ENCODE measurements around the gene MAEA. TPM values are rescaled to one million over a fixed set of nuclear protein-coding genes. Genes with fewer than 3 reads are reported as not detected.

MAEA gene
- 10 to 100 TPM; 84.5 to 90.2 (median 88.5) TPM for polyA plus RNA-seq (ENCODE audit: insufficient read length in 3 of 3)
- long read RNA-seq, donor 1, transcript MAEA-202 (9 exons, 2,222 nt): major isoform, 28 of 38 reads
- long read RNA-seq, donor 1, partial matches to known transcripts: 0 of 38 reads
- long read RNA-seq, donor 1, other reads (novel, unspliced or antisense): 0 of 38 reads
- long read RNA-seq, donor 2, transcript MAEA-215 (5 exons, 2,426 nt): minor isoform, 6 of 57 reads
- long read RNA-seq, donor 2, transcript MAEA-202 (9 exons, 2,222 nt): major isoform, 51 of 57 reads
- long read RNA-seq, donor 2, partial matches to known transcripts: 0 of 57 reads
- long read RNA-seq, donor 2, other reads (novel, unspliced or antisense): 0 of 57 reads
- long read RNA-seq, donor 3, transcript MAEA-202 (9 exons, 2,222 nt): major isoform, 22 of 29 reads
- long read RNA-seq, donor 3, partial matches to known transcripts: 0 of 29 reads
- long read RNA-seq, donor 3, other reads (novel, unspliced or antisense): 0 of 29 reads
- long read RNA-seq, donor 4, transcript MAEA-202 (9 exons, 2,222 nt): major isoform, 31 of 37 reads
- long read RNA-seq, donor 4, partial matches to known transcripts: 0 of 37 reads
- long read RNA-seq, donor 4, other reads (novel, unspliced or antisense): 0 of 37 reads
- long read RNA-seq, donor 5, transcript MAEA-202 (9 exons, 2,222 nt): major isoform, 18 of 21 reads
- long read RNA-seq, donor 5, partial matches to known transcripts: 0 of 21 reads
- long read RNA-seq, donor 5, other reads (novel, unspliced or antisense): 0 of 21 reads
- long read RNA-seq, donor 6, transcript MAEA-215 (5 exons, 2,426 nt): minor isoform, 5 of 23 reads
- long read RNA-seq, donor 6, transcript MAEA-202 (9 exons, 2,222 nt): major isoform, 17 of 23 reads
- long read RNA-seq, donor 6, partial matches to known transcripts: 0 of 23 reads
- long read RNA-seq, donor 6, other reads (novel, unspliced or antisense): 0 of 23 reads
- long read RNA-seq, donor 7, transcript MAEA-202 (9 exons, 2,222 nt): major isoform, 33 of 36 reads
- long read RNA-seq, donor 7, partial matches to known transcripts: 0 of 36 reads
- long read RNA-seq, donor 7, other reads (novel, unspliced or antisense): 0 of 36 reads
- long read RNA-seq, donor 8, transcript MAEA-202 (9 exons, 2,222 nt): major isoform, 11 of 40 reads
- long read RNA-seq, donor 8, partial matches to known transcripts: 26 of 40 reads
- long read RNA-seq, donor 8, other reads (novel, unspliced or antisense): 0 of 40 reads
- long read RNA-seq, donor 9, transcript MAEA-202 (9 exons, 2,222 nt): major isoform, 32 of 112 reads
- long read RNA-seq, donor 9, partial matches to known transcripts: 73 of 112 reads
- long read RNA-seq, donor 9, other reads (novel, unspliced or antisense): 0 of 112 reads
- long read RNA-seq, donor 10, transcript MAEA-202 (9 exons, 2,222 nt): major isoform, 16 of 19 reads
- long read RNA-seq, donor 10, partial matches to known transcripts: 0 of 19 reads
- long read RNA-seq, donor 10, other reads (novel, unspliced or antisense): 0 of 19 reads
- long read RNA-seq, donor 11, transcript MAEA-202 (9 exons, 2,222 nt): major isoform, 23 of 25 reads
- long read RNA-seq, donor 11, partial matches to known transcripts: 0 of 25 reads
- long read RNA-seq, donor 11, other reads (novel, unspliced or antisense): 0 of 25 reads
- long read RNA-seq, donor 12, transcript MAEA-202 (9 exons, 2,222 nt): major isoform, 36 of 48 reads
- long read RNA-seq, donor 12, partial matches to known transcripts: 6 of 48 reads
- long read RNA-seq, donor 12, other reads (novel, unspliced or antisense): 0 of 48 reads
- long read RNA-seq, donor 13, transcript MAEA-202 (9 exons, 2,222 nt): major isoform, 13 of 14 reads
- long read RNA-seq, donor 13, partial matches to known transcripts: 0 of 14 reads
- long read RNA-seq, donor 13, other reads (novel, unspliced or antisense): 0 of 14 reads
- long read RNA-seq, donor 14: 0 reads
- long read RNA-seq, donor 15, transcript MAEA-202 (9 exons, 2,222 nt): major isoform, 21 of 24 reads
- long read RNA-seq, donor 15, partial matches to known transcripts: 0 of 24 reads
- long read RNA-seq, donor 15, other reads (novel, unspliced or antisense): 0 of 24 reads
- long read RNA-seq, donor 16, transcript MAEA-202 (9 exons, 2,222 nt): major isoform, 37 of 137 reads
- long read RNA-seq, donor 16, partial matches to known transcripts: 94 of 137 reads
- long read RNA-seq, donor 16, other reads (novel, unspliced or antisense): 0 of 137 reads

DNA sequence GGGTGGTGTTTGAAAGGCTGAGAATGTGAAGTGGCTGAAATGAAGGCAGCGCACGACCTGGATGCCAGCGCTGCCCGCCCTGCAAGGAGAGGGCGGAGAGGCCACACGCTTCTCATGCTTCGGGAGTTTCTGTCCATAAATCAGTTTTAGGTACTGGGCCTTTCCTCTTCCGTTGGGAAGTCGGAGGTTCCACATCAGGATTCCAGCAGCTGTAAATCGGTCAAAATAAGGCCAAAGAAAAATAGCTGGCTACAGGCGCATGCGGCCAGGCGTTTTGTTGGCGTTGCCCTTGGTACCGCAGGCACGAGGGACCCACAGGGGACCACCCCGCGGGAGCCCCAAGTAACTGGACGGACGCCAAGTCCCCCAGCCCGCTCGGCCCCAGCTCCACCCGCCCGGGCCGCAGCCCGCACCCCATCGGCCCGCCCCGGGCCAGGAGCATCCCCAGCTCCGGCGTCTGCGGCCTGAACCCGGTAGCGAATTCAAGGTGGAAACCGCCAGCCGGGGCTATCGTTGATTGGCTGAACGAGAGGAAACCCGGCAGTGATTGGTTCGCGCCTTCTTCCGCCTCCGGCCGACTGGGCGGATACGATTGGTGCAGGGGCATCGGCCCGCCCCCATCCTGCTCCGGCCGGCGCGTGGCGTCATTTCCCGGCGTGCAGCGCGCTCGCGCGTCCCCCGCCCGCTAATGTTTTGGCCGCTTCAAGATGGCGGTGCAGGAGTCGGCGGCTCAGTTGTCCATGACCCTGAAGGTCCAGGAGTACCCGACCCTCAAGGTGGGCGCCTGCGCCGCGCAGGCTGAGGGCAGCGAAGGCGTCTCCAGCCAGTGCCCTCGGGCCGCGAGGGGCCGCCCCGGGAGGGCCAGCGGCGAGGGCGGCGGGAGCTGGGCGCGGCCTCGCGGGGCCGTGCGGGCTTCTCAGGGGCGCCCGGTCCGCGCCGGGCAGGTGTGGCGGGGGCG is at the start of gene MAEA:
Gene MAEA, plus strand, starts transcription at position 685 of the 958 bp plus-strand sequence. Its CDS starts 23 bp downstream, at position 708.
- peak; percentile 96 for DNase-seq

DNA sequence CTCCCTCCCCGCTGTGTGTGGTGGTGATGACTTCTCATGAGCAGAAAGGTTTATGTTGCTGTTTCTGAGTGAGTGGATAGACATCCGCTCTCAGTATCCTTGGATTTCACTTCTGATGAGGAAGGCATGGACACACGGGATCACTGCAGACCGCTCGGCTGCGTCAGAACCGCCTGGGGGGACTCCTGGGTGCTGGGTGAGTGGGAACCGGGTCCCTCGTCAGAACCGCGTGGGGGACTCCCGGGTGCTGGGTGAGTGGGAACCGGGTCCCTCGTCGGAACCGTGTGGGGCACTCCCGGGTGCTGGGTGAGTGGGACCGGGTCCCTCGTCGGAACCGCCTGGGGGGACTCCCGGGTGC is 49.8 kb upstream of the MAEA start:
- no peak for DNase-seq

DNA sequence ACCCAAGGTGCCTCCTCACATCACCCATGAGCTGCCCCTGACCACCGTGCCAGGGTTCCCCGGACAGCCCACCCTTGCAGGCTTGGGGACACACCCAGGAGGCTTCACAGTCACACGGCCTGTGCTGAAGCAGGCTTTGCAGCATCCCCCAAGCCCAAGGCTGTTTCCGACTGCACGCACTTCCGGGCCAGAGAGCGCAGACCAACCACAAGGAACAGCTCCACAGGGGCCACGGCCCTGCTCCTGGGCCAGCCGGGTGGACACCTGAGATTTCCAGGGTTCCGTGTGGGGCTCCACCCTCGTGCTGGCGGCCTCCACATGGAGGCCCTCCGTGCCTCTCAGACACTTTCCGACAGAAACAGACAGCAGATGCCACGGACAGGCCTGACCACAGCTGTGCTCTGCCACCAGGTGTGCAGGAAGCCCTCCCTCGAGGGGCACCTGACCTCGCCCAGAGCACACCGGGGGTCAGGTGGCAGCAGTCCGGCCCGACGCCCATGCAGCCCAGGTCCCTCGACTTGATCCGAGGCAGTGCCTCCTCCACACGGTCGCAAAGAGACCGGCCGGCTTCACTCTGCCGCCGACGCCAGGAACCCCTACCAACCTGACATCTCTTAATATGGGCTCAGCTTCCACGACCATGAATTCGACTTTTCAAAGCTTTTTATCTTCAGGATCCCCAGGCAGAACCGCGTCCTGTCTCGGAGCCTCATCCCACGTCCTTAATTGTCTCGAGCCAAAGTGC is 48.8 kb upstream of the MAEA start:
- no peak for DNase-seq

DNA sequence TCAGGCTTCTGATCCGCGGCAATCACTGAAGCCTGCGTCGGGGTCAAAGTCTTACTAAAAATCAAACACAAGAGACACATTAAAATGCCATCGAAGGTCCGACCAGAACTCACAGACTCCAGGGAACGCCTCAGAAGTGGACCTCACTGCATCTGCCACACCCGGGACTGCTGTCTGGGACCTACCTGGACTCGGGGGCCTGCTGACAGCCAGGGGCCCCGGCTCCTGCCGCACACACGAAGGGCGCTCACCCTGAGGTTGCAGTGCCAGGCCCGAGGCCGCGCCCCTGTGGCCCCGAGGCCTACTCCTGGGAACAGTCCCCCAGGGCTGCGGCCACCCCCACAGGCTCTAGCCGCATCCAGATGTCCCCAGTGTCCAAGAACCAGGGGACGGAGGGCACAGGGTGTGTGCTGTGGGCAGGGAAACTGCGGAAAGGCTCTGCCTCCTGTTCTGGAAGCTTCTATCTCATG is 48.2 kb upstream of the MAEA start:
- DNase-seq: no peak

DNA sequence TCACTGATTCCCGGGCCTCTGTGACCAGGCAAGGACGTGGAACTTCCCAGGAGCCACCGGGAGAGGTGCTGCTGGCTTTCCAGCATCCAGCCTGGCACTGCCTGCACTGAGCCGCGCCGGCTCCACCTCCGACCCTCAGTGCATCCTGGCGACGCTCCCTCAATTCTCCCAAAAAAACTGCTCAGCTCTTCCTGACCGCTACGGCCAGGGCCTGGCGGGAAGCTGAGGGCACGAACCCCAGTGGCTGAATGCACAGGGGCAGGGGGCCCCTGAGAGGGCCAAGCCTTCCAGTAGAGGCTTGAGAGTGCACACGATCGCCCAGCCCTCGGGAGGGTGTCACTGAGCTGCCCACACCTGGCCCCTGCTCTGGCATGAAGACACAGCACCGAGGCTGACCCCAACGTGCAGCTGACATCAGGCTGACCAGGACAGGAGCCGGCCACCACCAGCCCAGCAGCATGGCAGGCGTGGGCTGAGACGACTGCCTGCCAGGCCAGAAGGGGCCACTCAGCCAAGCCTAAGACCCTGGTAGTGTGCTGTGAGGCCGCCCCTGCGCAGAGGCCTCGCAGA is 47.7 kb upstream of the MAEA start:
- no peak for DNase-seq

DNA sequence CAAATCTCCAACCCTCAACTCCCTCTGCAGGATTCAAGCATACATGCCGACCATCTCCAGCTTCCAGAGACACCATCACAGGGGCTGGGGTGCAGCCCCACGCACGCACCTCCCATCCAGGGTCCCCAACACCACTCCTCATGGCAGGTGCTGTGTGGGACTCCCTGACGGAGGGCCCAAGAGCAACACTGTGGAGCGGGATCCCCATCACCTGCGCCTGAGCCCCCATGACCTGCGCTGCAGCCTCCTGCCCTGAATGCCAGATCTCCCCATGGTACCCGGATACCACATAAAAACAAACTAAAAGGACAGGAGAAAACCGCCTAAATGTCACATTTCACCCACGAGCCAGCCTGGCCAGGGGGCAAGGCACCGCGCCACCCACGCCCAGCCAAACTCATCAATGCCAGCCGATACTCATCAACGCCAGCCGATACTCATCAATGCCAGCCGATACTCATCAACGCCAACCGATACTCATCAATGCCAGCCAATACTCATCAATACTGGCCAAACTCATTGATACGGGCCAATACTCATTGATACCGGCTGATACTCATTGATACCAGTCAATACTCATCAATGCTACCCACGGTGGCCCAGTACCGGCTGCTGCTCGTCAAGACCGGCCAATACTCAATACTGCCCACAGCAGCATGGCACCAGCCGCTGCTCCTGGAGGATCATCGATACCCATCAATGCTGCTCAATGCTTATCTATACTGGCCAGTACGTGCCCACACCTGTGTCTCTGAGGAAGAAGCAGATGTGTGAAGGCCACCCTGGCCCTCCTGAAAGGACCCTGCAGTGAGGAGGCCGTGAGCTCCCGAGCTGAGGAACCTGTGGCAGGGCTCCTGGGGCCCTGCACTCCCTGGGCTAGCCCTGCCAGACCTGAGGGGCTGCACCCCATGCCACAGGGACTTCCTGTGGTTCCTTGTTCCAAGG is 46.9 kb upstream of the MAEA start:
- DNase-seq: no peak

DNA sequence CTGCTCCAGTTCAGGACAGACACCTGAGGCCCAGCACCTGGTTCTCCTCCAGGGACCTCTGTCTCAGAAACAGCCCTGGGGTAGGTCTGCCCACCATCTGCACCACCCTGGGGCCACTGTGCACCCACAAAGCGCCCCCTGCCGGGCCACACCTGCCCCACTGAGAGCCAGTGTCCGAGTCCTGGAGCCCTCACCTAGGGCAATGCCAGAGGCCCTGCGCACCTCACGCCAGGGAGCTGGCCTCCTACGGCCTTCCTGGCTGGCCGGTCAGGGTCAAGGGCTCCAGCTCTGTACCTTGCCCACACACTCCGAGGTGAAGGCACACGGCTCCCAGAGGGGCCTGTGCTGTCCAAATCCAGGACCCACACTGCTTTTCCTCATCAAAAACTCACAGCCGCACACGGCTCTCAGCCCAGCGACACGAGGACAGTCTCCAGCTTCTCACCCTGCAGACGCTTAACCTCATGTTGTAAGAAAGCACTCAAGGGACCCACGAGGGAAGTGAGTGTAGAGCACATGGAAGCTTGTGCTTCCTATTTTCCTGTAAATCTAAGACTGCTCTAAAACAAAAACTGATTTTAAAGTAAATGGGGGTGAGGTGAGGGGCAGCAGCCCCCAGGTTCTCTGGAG is 46.1 kb upstream of the MAEA start:
- no peak for DNase-seq

DNA sequence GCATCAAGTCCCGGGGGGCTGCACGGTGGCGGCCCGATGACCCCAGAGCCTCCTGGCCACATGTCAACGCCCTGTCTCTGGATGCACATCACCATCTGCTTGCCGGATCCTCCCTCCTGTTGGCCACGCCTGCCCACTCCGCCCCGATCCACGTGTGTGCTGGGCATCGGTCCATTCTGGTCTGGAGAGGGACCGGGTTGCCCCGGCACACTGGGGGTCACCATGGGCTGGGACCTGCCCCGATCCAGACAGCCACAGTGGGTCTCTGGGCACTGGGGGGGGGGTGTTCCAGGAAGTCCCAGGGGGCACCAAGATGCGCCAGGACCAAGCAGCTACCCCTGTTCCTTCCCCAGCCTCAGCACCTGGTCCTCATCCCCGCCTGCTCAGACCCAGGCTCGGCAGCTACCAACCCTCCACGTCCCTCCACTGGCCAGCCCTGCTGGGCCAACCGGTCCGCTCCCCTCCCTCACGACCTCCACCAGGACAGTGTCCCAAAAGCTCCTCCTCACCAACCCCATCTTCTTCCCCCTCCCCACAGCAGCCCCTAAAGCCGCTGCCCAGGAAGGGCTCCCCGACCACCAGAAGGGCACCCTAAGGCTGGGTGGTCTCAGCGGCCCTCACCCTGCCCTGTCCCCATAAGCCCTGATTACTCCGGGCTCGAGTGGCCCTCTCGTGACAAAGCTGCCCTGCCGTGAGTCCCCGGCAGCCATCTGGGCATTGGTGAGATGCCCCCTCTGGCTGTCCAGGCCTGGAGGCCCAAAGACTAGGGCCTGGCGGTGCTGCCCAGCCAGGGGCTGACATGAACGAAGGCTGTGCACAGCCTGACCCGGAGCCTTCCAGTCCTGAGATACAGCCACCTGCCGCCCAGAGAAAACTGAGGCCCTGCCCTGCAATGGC is 45.4 kb upstream of the MAEA start:
- DNase-seq: no peak

DNA sequence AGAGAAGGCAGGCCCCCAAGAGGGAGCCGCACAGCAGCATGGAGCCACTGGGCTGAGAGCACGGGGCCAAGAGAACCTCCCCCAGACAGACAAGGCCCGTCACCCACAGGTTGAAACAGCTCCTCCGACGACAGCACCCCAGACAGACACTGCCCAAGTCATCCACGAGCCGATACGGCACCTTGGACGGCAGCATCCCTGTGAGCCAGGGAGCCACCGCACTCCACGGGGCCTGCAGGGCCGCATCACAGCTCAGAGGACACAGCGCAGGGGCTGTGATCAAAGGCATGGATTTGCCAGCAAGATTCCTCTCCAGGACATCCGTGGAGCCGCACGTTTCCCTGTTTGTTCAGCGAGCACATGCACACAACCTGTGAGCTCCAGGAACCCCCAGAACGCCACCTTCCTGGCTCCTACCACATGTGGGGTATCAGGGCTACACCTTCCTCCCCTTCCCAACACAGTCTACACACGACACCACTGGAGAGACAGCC is 44.7 kb upstream of the MAEA start:
- DNase-seq: no peak

DNA sequence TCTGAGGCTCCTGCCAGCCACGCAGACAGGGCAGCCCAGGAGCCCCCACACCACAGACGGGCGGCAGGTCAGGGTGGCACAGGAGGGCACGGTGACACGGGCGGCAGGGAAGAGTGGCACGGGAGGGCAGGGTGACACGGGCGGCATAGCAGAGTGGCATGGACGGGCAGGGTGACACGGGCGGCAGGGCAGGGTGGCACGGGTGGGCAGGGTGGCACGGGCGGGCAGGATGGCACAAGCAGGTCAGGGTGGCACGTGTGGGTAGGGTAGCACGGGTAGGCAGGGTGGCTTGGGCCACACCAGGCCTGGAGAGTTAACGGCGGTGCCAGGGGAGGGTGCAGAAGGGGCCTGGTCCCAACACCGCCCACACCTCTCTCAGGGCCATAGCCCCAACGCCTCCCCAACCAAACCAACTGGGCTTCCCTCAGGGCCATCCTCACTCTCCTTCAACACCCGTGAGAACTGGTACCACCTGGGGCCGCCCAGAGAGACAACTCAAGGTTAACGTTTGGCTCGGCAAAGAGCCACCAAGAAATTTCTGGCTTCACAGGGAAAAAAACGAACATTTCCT is 44.1 kb upstream of the MAEA start:
- no peak for DNase-seq

DNA sequence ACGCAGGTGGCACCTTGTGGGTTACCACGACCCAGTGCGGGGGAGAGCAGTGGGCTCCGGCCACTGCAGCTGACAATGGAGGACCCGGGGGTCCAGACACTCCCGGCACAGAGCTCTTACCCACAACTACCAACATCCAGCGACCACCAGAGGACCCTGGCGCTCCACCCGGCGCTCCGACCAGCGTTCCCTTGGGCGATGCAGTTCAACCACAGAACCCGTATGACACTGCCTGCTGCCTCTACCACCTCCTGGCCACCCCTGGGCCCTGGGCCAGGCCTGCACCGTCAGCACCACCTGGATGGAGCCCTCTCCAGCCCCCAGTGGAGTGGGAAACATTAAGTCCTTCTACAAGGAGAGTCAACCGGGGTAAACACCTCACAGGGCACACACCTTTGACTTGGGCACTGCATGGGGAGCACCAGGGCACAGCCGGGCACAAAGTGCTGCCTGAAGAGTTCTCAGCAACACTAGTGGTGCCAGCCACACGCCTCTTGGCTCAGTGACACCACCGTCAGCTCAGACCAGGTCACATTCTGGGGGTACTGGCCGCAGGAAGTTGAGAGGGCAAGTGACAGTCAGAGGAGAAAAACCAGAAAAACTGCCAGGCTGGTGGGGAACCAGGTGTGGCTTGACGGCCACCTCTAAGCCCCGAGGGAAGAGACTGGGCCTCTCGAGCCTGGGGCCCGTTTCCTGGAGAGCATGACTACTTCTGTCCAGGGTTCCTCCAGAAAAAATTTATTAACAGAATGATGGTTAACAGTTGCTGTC is 43.4 kb upstream of the MAEA start:
- DNase-seq: no peak

DNA sequence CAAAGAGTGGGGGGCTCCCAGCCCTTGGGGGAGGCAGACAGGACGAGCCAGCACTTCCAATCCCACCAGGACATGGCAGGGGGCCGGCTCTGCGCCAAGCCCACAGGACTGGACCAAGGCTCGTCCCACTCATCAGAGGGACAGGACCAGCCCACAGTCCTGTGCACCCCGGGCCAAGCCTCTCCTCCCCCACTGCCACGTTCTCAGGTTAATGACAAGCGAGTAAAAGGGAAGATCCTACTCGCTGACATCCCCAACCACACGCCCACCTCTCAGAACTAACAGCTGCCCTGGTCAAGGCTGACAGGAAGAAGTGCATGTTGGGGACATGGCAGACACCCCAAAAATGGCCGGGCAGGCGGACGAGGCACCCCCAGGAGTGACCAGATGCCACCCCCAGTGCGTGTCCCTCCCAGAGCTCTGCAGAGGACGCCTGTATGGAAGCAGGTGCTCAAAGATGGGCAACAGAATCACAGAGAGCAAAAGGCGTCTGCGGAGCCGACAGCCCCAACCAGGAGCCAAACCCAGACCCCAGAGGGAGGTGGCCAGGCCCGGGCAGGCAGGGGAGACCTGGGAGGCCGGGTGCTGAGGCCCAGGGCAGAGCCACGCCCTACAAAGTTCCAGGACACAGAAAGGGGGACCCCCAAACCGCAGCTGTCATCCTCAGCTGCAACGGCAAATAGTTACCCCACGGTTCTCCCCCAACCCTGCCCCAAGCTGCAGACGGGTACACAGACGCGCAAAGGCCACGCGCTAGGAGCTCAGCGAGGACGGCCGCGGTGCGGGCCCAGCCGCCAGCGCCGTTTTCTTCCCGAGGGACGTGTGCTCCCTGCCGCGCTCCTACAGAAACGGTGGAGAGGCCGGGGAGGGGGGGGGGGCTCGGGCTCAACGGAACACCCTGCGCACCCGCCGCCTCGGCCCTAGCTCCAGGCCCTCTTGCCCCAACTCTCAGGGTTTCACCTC is 42.5 kb upstream of the MAEA start:
- DNase-seq: no peak
